PC-3 (cell line): Measurements from ENCODE around the gene HSD11B1. TPM values are rescaled to one million over a fixed set of nuclear protein-coding genes. Genes with fewer than 3 reads are reported as not detected.

Experiments used
- ATAC-seq: fragments of 200-7000 bp; cut with Tn5 transposase; 2 replicates; pipeline ENCODE4 v1.9.1; 2020; ENCODE audit warnings: mild to moderate bottlenecking, moderate library complexity
- BruUV-seq: library from RNA; stranded (reverse); fragments of 400-500 nt; replicated peaks from 2 replicates; lab custom pipeline; 2021; lab: Mats Ljungman, UMichigan
- CTCF ChIA-PET: fragments of 300-600 bp; sonication (Branson Sonifier 250); formaldehyde crosslinking; loops from one replicate; lab custom pipeline; 2022; ENCODE audit warnings: antibody characterized with exemption; lab: Charles Lee
- POLR2A ChIA-PET: fragments of 300-600 bp; sonication (Branson Sonifier 250); formaldehyde crosslinking; loops from one replicate; lab custom pipeline; 2022; ENCODE audit warnings: antibody characterized with exemption; ENCODE audit not compliant: unreplicated experiment; lab: Charles Lee
- DNase-seq: peaks from one replicate; pipeline ENCODE4 v3.0.0-alpha.2; 2015
- H2AFZ ChIP-seq: fragments of 300-600 bp; sonication (generic); 2 replicates; pipeline ENCODE4 v1.6.0; 2016; ENCODE audit warnings: antibody characterized with exemption, low read length
- H3F3A ChIP-seq: fragments of 300-600 bp; sonication (generic); one replicate; pipeline ENCODE4 v1.6.0; 2017; ENCODE audit warnings: antibody characterized with exemption, low read length, control low read depth, mild to moderate bottlenecking; ENCODE audit not compliant: unreplicated experiment
- H3K27ac ChIP-seq: fragments of 300-600 bp; sonication (generic); 2 replicates; pipeline ENCODE4 v1.5.1; 2016; ENCODE audit warnings: mild to moderate bottlenecking, low read length
- H3K27me3 ChIP-seq: fragments of 300-600 bp; sonication (generic); 2 replicates; pipeline ENCODE4 v1.6.1; 2016; ENCODE audit warnings: low read length, mixed read lengths
- H3K36me3 ChIP-seq: fragments of 300-600 bp; sonication (generic); 2 replicates; pipeline ENCODE4 v1.6.1; 2016; ENCODE audit warnings: low read depth, mixed run types, low read length, mixed read lengths
- H3K4me1 ChIP-seq: fragments of 300-600 bp; sonication (generic); 2 replicates; pipeline ENCODE4 v1.5.1; 2016; ENCODE audit warnings: low read length; ENCODE audit not compliant: insufficient read depth
- H3K4me2 ChIP-seq: fragments of 300-600 bp; sonication (generic); 2 replicates; pipeline ENCODE4 v1.6.0; 2016; ENCODE audit warnings: low read length
- H3K4me3 ChIP-seq: fragments of 300-600 bp; sonication (generic); 2 replicates; pipeline ENCODE4 v1.5.1; 2016; ENCODE audit warnings: mild to moderate bottlenecking, low read length, mixed read lengths
- H3K79me2 ChIP-seq: fragments of 300-600 bp; sonication (generic); 2 replicates; pipeline ENCODE4 v1.6.1; 2017; ENCODE audit warnings: low read length, mixed read lengths
- H3K9ac ChIP-seq: fragments of 300-600 bp; sonication (generic); 2 replicates; pipeline ENCODE4 v1.6.0; 2016; ENCODE audit warnings: mild to moderate bottlenecking, low read length
- H3K9me2 ChIP-seq: fragments of 300-600 bp; sonication (generic); replicated peaks from 2 replicates; pipeline ENCODE4 v1.6.1; 2016; ENCODE audit warnings: mixed run types, low read length, mixed read lengths
- H3K9me3 ChIP-seq: fragments of 300-600 bp; sonication (generic); 2 replicates; pipeline ENCODE4 v1.6.1; 2016; ENCODE audit warnings: low read length, mixed read lengths
- H4K20me1 ChIP-seq: fragments of 300-600 bp; sonication (generic); 2 replicates; pipeline ENCODE4 v1.6.1; 2016; ENCODE audit warnings: low read length, mixed read lengths
- CTCF ChIP-seq: fragments of 300-600 bp; sonication (generic); conservative IDR thresholded peaks from 2 replicates; pipeline ENCODE4 v1.5.1; 2017; ENCODE audit warnings: antibody characterized with exemption, low read depth, mild to moderate bottlenecking, low read length
- EZH2 ChIP-seq: fragments of 300-600 bp; sonication (generic); IDR thresholded peaks from one replicate; pipeline ENCODE4 v1.6.1; 2017; ENCODE audit warnings: antibody characterized with exemption, mild to moderate bottlenecking, low read length; ENCODE audit not compliant: unreplicated experiment
- EZH2phosphoT487 ChIP-seq: fragments of 300-600 bp; sonication (generic); IDR thresholded peaks from 2 replicates; pipeline ENCODE4 v1.6.1; 2018; ENCODE audit warnings: mild to moderate bottlenecking, antibody characterized with exemption, low read length, borderline replicate concordance
- intact Hi-C: fragments of 100-400 bp; cut with micrococcal nuclease; formaldehyde crosslinking; loops from 2 replicates; pipeline ENCODE4 v1.9.0; 2023
- total RNA-seq: library from RNA; depleted of rRNA; stranded (reverse); fragments of >200 nt; gene quantifications from 2 replicates; pipeline ENCODE4 v1.2.3, GENCODE V29; 2014

HSD11B1 gene
- total RNA-seq, 1 experiment from 2014 or later = not detected

GRCh38 chr1:209758400-209758799, 53.8 kb downstream of the HSD11B1 start:
- TF ChIP-seq CTCF (no peak), EZH2 (no peak), EZH2phosphoT487 (no peak)
- no peak overlapping the region for H3K4me2 ChIP-seq
- no peak overlapping the region for H3K9ac ChIP-seq
- H3K27ac ChIP-seq = no peak overlapping the region
- H3K9me2 ChIP-seq = no peaks in the 10 kb centered on the region
- H3K27me3 ChIP-seq = no peaks in the 10 kb centered on the region
- no peaks in the 10 kb centered on the region for H3K9me3 ChIP-seq
- POLR2A ChIA-PET = no interaction called here
- H3K4me3 ChIP-seq = no peak overlapping the region
- CTCF ChIA-PET = no interaction called here
- H3K79me2 ChIP-seq = no peaks in the 10 kb centered on the region
- no peak for ATAC-seq
- BruUV-seq = no TSS peak
- intact Hi-C loops = no loop called here
- no peak overlapping the region for H2AFZ ChIP-seq
- H3K4me1 ChIP-seq = no peaks in the 10 kb centered on the region
- no peaks in the 10 kb centered on the region for H3K36me3 ChIP-seq
- H4K20me1 ChIP-seq = no peaks in the 10 kb centered on the region
- H3F3A ChIP-seq = no peaks in the 10 kb centered on the region
- no peak for DNase-seq

GRCh38 chr1:209759829-209760359, 55.2 kb downstream of the HSD11B1 start:
- ATAC-seq = no peak
- POLR2A ChIA-PET = no interaction called here
- no TSS peak for BruUV-seq

More at GRCh38 chr1:209759829-209760359, 55.2 kb downstream of the HSD11B1 start:
- Histone ChIP-seq H3K9me3 (no peaks in the 10 kb centered on the region), H3F3A (no peaks in the 10 kb centered on the region), H3K9ac (no peak overlapping the region), H4K20me1 (no peaks in the 10 kb centered on the region), H3K79me2 (no peaks in the 10 kb centered on the region), H3K4me2 (no peak overlapping the region), H2AFZ (no peak overlapping the region), H3K9me2 (no peaks in the 10 kb centered on the region), H3K27me3 (no peaks in the 10 kb centered on the region), H3K36me3 (no peaks in the 10 kb centered on the region), H3K4me1 (no peaks in the 10 kb centered on the region), H3K4me3 (no peak overlapping the region), H3K27ac (no peak overlapping the region)
- intact Hi-C loops = no loop called here
- CTCF ChIA-PET = no interaction called here
- TF ChIP-seq CTCF (no peak), EZH2 (no peak), EZH2phosphoT487 (no peak)
- DNase-seq = no peak
